WTC11 (cell line): ENCODE data around the gene FAM240B. TPM values are rescaled to one million over a fixed set of nuclear protein-coding genes. Genes with fewer than 3 reads are reported as not detected.

Experiments
- ATAC-seq: fragments of 200-7000 bp; cut with Tn5 transposase; 2 replicates; pipeline ENCODE4 v1.10.0; 2021; ENCODE audit warnings: mild to moderate bottlenecking, moderate library complexity
- CTCF ChIA-PET: fragments of 300-600 bp; sonication (Branson Sonifier 250); formaldehyde crosslinking; loops from one replicate; lab custom pipeline; 2021; ENCODE audit warnings: antibody characterized with exemption; lab: Charles Lee
- POLR2A ChIA-PET: fragments of 350-600 bp; sonication (Branson Sonifier 250); formaldehyde crosslinking; loops from one replicate; lab custom pipeline; 2021; ENCODE audit warnings: antibody characterized with exemption; lab: Charles Lee
- DNase-seq: peaks from one replicate; pipeline ENCODE4 v3.0.0; 2021; ENCODE audit warnings: low spot score
- H3K27ac Mint-ChIP-seq: 2 replicates; pipeline ENCODE4 v1.8.0; 2021; ENCODE audit warnings: mixed read lengths
- H3K27me3 Mint-ChIP-seq: 2 replicates; pipeline ENCODE4 v1.8.0; 2021; ENCODE audit warnings: low read depth, mild to moderate bottlenecking, moderate library complexity, mixed read lengths
- H3K36me3 Mint-ChIP-seq: 2 replicates; pipeline ENCODE4 v1.8.0; 2021; ENCODE audit warnings: mixed read lengths
- H3K4me1 Mint-ChIP-seq: 2 replicates; pipeline ENCODE4 v1.8.0; 2022; ENCODE audit warnings: mixed read lengths
- H3K4me3 Mint-ChIP-seq: 2 replicates; pipeline ENCODE4 v1.8.0; 2021; ENCODE audit warnings: mild to moderate bottlenecking, moderate library complexity, mixed read lengths
- H3K9me3 Mint-ChIP-seq: 2 replicates; pipeline ENCODE4 v1.8.0; 2021; ENCODE audit warnings: mixed read lengths
- AR ChIP-seq: fragments of 250-450 bp; sonication (Bioruptor Pico); IDR thresholded peaks from 2 replicates; pipeline ENCODE4 v1.9.0; 2021; ENCODE audit warnings: mild to moderate bottlenecking
- CTCF ChIP-seq: fragments of 200-600 bp; IDR thresholded peaks from 2 replicates; pipeline ENCODE4 v1.8.0; 2022; ENCODE audit warnings: antibody characterized with exemption
- E2F5 ChIP-seq: sonication (generic); formaldehyde crosslinking; IDR thresholded peaks from 2 replicates; pipeline ENCODE4 v1.8.1; 2022; ENCODE audit warnings: mild to moderate bottlenecking, moderate library complexity, missing genetic modification reagents
- GABPB1 ChIP-seq: sonication (generic); formaldehyde crosslinking; IDR thresholded peaks from 2 replicates; pipeline ENCODE4 v1.8.1; 2023; ENCODE audit warnings: mild to moderate bottlenecking, missing genetic modification reagents
- HMGA2 ChIP-seq: fragments of 250-450 bp; sonication (Bioruptor Pico); IDR thresholded peaks from 2 replicates; pipeline ENCODE4 v1.4.0; 2021; ENCODE audit warnings: mild to moderate bottlenecking, moderate library complexity
- IRF1 ChIP-seq: sonication (generic); formaldehyde crosslinking; IDR thresholded peaks from 2 replicates; pipeline ENCODE4 v1.8.0; 2023; ENCODE audit warnings: missing genetic modification reagents
- KAT7 ChIP-seq: sonication (generic); formaldehyde crosslinking; IDR thresholded peaks from 2 replicates; pipeline ENCODE4 v1.8.1; 2023; ENCODE audit warnings: missing genetic modification reagents, mild to moderate bottlenecking, borderline replicate concordance
- MAX ChIP-seq: sonication (generic); formaldehyde crosslinking; IDR thresholded peaks from 2 replicates; pipeline ENCODE4 v1.8.0; 2022; ENCODE audit warnings: mild to moderate bottlenecking, missing genetic modification reagents
- MXD4 ChIP-seq: fragments of 250-450 bp; sonication (Bioruptor Pico); IDR thresholded peaks from 2 replicates; pipeline ENCODE4 v1.8.0; 2021; ENCODE audit warnings: mild to moderate bottlenecking, moderate library complexity, borderline replicate concordance
- NR3C1 ChIP-seq: sonication (generic); formaldehyde crosslinking; conservative IDR thresholded peaks from 2 replicates; pipeline ENCODE4 v1.8.1; 2023; ENCODE audit warnings: low read depth, mild to moderate bottlenecking, missing genetic modification reagents
- OVOL2 ChIP-seq: fragments of 250-450 bp; sonication (Bioruptor Pico); IDR thresholded peaks from 2 replicates; pipeline ENCODE4 v1.9.0; 2021; ENCODE audit warnings: mild to moderate bottlenecking, borderline replicate concordance
- PRDM15 ChIP-seq: sonication (generic); formaldehyde crosslinking; IDR thresholded peaks from 2 replicates; pipeline ENCODE4 v1.8.0; 2022; ENCODE audit warnings: missing genetic modification reagents
- PRRX2 ChIP-seq: fragments of 250-450 bp; sonication (Bioruptor Pico); IDR thresholded peaks from 2 replicates; pipeline ENCODE4 v1.8.0; 2021; ENCODE audit warnings: mild to moderate bottlenecking
- SOX15 ChIP-seq: fragments of 250-450 bp; sonication (Bioruptor Pico); IDR thresholded peaks from 2 replicates; pipeline ENCODE4 v1.9.0; 2021; ENCODE audit warnings: mild to moderate bottlenecking
- TCF7 ChIP-seq: sonication (generic); formaldehyde crosslinking; IDR thresholded peaks from 2 replicates; pipeline ENCODE4 v1.8.0; 2022; ENCODE audit warnings: mild to moderate bottlenecking, low read depth, missing genetic modification reagents, moderate library complexity
- ZBTB21 ChIP-seq: sonication (generic); formaldehyde crosslinking; IDR thresholded peaks from 2 replicates; pipeline ENCODE4 v1.8.1; 2023; ENCODE audit warnings: mild to moderate bottlenecking, missing genetic modification reagents, borderline replicate concordance
- ZBTB43 ChIP-seq: sonication (generic); formaldehyde crosslinking; IDR thresholded peaks from 2 replicates; pipeline ENCODE4 v1.8.1; 2023; ENCODE audit warnings: mild to moderate bottlenecking, missing genetic modification reagents
- ZNF219 ChIP-seq: sonication (generic); formaldehyde crosslinking; IDR thresholded peaks from 2 replicates; pipeline ENCODE4 v1.8.0; 2023; ENCODE audit warnings: missing genetic modification reagents, mild to moderate bottlenecking, borderline replicate concordance
- ZNF423 ChIP-seq: fragments of 250-450 bp; sonication (Bioruptor Pico); IDR thresholded peaks from 2 replicates; pipeline ENCODE4 v2.1.2; 2022; ENCODE audit warnings: mild to moderate bottlenecking, moderate library complexity
- total RNA-seq: library from RNA; stranded (reverse); gene quantifications from 3 replicates; pipeline ENCODE4 v1.2.3, GENCODE V29; 2021

The FAM240B gene
- total RNA-seq, 1 experiment from 2014 or later = not detected

- Mint-ChIP-seq H3K4me3 (no peak overlapping the region), H3K36me3 (no peaks in the 10 kb centered on the region), H3K27ac (no peak overlapping the region), H3K4me1 (no peaks in the 10 kb centered on the region), H3K9me3 (no peaks in the 10 kb centered on the region), H3K27me3 (no peaks in the 10 kb centered on the region)
- ChIA-PET POLR2A (no interaction called here), CTCF (no interaction called here)
- TF ChIP-seq SOX15 (CRISPR knock-in tag) (no peak), ZNF219 (CRISPR knock-in tag) (no peak), ZBTB43 (CRISPR knock-in tag) (no peak), ZBTB21 (CRISPR knock-in tag) (no peak), ZNF423 (CRISPR knock-in tag) (no peak), KAT7 (CRISPR knock-in tag) (no peak), IRF1 (CRISPR knock-in tag) (no peak), OVOL2 (CRISPR knock-in tag) (no peak), CTCF (no peak), PRDM15 (CRISPR knock-in tag) (no peak), TCF7 (CRISPR knock-in tag) (no peak), NR3C1 (no peak)
- ATAC-seq = no peak
- DNase-seq = no peak
Observed at GRCh38 chr9:38737246-38737645, 17.3 kb upstream of the FAM240B start.

- no peak for DNase-seq
- ATAC-seq = no peak
Observed at GRCh38 chr9:38734831-38735230, 14.9 kb upstream of the FAM240B start.

GRCh38 chr9:38733503-38733902 is 13.6 kb upstream of the FAM240B start:
- no peak for DNase-seq
- peaks cover 8% of the 10 kb centered on the region; the same call in 1 of the 2 replicates for H3K9me3 Mint-ChIP-seq
- ChIA-PET POLR2A (no interaction called here), CTCF (interaction anchor here (1.2 kb wide), 1 partner anchor 20 kb away, joined by 4 read pairs; no protein-coding TSS in a partner anchor)
- no peak overlapping the region for H3K4me3 Mint-ChIP-seq
- ATAC-seq = no peak
- H3K4me1 Mint-ChIP-seq = no peaks in the 10 kb centered on the region
- no peaks in the 10 kb centered on the region for H3K36me3 Mint-ChIP-seq
- no peak overlapping the region for H3K27ac Mint-ChIP-seq
- H3K27me3 Mint-ChIP-seq = no peaks in the 10 kb centered on the region; the same call in 1 of the 2 replicates
- no peak for TF ChIP-seq MXD4 (CRISPR knock-in tag)
- TF ChIP-seq PRRX2 (CRISPR knock-in tag) = no peak
- TF ChIP-seq AR = no peak
- no peak for TF ChIP-seq HMGA2 (CRISPR knock-in tag)
- TF ChIP-seq GABPB1 (CRISPR knock-in tag) = no peak
- no peak for TF ChIP-seq MAX (CRISPR knock-in tag)

More at GRCh38 chr9:38734831-38735230, 14.9 kb upstream of the FAM240B start:
- H3K27ac Mint-ChIP-seq = no peak overlapping the region
- CTCF ChIA-PET = no interaction called here
- peaks cover 8% of the 10 kb centered on the region; the same call in 1 of the 2 replicates for H3K9me3 Mint-ChIP-seq
- H3K36me3 Mint-ChIP-seq = no peaks in the 10 kb centered on the region
- H3K4me1 Mint-ChIP-seq = no peaks in the 10 kb centered on the region
- H3K4me3 Mint-ChIP-seq = no peak overlapping the region
- H3K27me3 Mint-ChIP-seq = no peaks in the 10 kb centered on the region; the same call in 1 of the 2 replicates
- POLR2A ChIA-PET = no interaction called here
- TF ChIP-seq MXD4 (CRISPR knock-in tag) (no peak), E2F5 (CRISPR knock-in tag) (no peak)
